Bronchial epithelial cell (primary cell): ENCODE measurements around the gene ANGPTL8. TPM values are rescaled to one million over a fixed set of nuclear protein-coding genes. Genes with fewer than 3 reads are reported as not detected.
A peak's percentile ranks its signal among the peaks of the same experiment; 100 is the strongest.

ENCODE experiments used
- DNase-seq: peaks from one replicate; pipeline ENCODE4 v3.0.0-alpha.2; 2010; ENCODE audit warnings: low read depth
- FAIRE-seq: peaks from 2 replicates; lab custom pipeline; 2011; peaks lifted over from hg19 to GRCh38; lab: Jason Lieb, UNC
- H3K27me3 ChIP-seq: 2 replicates; pipeline ENCODE4 v1.5.1; 2011; ENCODE audit warnings: low read length; ENCODE audit not compliant: control insufficient read depth, insufficient read depth
- H3K36me3 ChIP-seq: 2 replicates; pipeline ENCODE4 v1.5.1; 2011; ENCODE audit warnings: low read length; ENCODE audit not compliant: control insufficient read depth, insufficient read depth
- H3K4me3 ChIP-seq: 2 replicates; pipeline ENCODE4 v1.5.1; 2011; ENCODE audit warnings: mild to moderate bottlenecking, low read depth, low read length, control low read depth
- CTCF ChIP-seq: IDR thresholded peaks from 2 replicates; pipeline ENCODE4 v1.5.1; 2011; ENCODE audit warnings: mild to moderate bottlenecking, moderate library complexity, low read length, control low read depth, inconsistent platforms; ENCODE audit not compliant: insufficient read depth, severe bottlenecking
- total RNA-seq: library from RNA; depleted of rRNA; stranded (reverse); fragments of >200 nt; gene quantifications from 2 replicates; pipeline ENCODE4 v1.2.1, GENCODE V29; 2014

ANGPTL8 gene
- total RNA-seq, 1 donor from 2014 or later: not detected

- no peaks in the 10 kb centered on the region for H3K27me3 ChIP-seq
- no peak overlapping the region for H3K4me3 ChIP-seq
- no peak for DNase-seq
- TF ChIP-seq CTCF: no peak
- H3K36me3 ChIP-seq: no peaks in the 10 kb centered on the region
- no peak for FAIRE-seq
Observed at GRCh38 chr19:11267316-11268085, 28.1 kb downstream of the ANGPTL8 start.

- DNase-seq (peak; percentile 80), FAIRE-seq (no peak)
- Histone ChIP-seq H3K4me3 (no peak overlapping the region), H3K36me3 (no peaks in the 10 kb centered on the region), H3K27me3 (no peaks in the 10 kb centered on the region)
- no peak for TF ChIP-seq CTCF
Observed at GRCh38 chr19:11268783-11269267, 29.4 kb downstream of the ANGPTL8 start.

DNA sequence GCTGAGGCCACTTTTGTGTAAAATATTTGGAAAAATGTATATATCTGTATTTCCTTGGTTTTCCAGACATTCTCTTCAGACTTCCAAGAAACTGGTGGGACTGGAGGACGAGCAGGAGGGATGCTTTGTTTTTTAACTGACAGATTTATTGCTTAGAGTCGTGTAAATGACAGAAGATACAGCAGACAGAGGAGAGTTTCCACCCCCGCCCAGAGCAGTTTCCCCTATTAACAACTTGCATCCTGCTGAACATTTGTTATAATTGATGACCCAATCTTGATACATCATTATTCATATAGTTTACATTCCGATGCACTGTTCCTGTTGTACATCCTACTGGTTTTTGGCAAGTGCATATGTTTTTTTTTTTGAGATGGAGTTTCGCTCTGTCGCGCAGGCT lies 30.0 kb downstream of the ANGPTL8 start:
- no peak for FAIRE-seq
- TF ChIP-seq CTCF: no peak

DNA sequence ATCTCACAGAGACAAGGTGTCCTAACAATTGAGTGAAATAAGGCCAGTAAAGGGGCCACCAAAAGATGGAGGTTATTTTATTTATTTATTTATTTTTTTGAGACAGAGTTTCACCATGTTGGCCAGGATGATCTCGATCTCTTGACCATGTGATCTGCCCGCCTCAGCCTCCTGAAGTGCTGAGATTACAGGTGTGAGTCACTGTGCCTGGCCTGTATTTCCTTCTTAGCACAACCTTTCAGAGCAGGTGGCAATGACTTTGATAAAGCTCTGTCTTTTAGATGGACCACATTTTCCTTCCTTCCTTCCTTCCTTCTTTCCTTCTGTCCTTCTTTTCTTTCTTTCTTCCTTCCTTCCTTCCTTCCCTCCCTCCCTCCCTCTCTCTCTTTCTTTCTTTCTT lies 33.9 kb downstream of the ANGPTL8 start:
- peak; percentile 12 for DNase-seq
- Histone ChIP-seq H3K27me3 (no peaks in the 10 kb centered on the region), H3K4me3 (no peak overlapping the region), H3K36me3 (no peaks in the 10 kb centered on the region)
- no peak for FAIRE-seq
- TF ChIP-seq CTCF: no peak

More for the DNA sequence above, 30.0 kb downstream of the ANGPTL8 start:
- H3K27me3 ChIP-seq: no peaks in the 10 kb centered on the region
- no peaks in the 10 kb centered on the region for H3K36me3 ChIP-seq
- no peak overlapping the region for H3K4me3 ChIP-seq
- peak; percentile 84 for DNase-seq

- Histone ChIP-seq H3K36me3 (no peaks in the 10 kb centered on the region), H3K4me3 (no peak overlapping the region), H3K27me3 (no peaks in the 10 kb centered on the region)
- TF ChIP-seq CTCF: no peak
- DNase-seq: no peak
- FAIRE-seq: no peak
Observed at GRCh38 chr19:11273989-11274388, 34.6 kb downstream of the ANGPTL8 start.
